HG02763 (cell line): Measurements from ENCODE around the gene LRCOL1.

Experiments used
- ATAC-seq: cut with Tn5 transposase; IDR thresholded peaks from one replicate; pipeline ENCODE4 v1.9.1; 2021; ENCODE audit warnings: mild to moderate bottlenecking, moderate library complexity; ENCODE audit not compliant: unreplicated experiment

LRCOL1 gene

DNA sequence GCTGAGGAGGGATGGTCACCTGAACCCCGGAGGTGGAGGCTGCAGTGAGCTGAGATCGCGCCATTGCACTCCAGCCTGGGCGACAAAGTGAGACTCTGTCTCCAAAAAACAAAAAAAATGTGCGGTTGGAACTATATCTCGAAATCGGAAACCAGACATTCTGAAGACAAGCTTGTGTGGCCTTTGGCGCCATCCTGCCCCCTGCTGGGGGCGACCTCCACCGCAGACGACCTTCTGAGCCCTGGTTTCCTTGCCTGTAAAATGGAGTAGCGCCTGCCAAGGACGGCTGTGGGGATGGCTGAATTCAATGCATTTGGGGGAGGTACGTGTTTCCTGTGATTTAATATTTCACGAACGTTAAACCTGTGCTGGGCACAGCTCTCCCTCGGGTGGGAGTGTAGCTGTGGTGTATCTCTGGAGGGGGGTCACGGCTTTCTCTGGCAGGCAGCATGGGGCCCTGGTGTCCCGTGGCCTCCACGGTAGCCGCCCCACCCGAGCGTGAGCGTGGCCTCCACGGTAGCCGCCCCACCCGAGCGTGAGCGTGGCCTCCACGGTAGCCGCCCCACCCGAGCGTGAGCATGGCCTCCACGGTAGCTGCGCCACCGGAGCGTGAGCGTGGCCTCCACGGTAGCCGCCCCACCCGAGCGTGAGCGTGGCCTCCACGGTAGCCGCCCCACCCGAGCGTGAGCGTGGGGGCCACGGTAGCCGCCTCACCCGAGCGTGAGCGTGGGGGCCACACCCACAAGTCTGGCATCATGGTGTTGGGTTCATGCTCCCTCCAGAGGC, 55.3 kb downstream of the LRCOL1 start:
- no peak for ATAC-seq
